SK-N-SH (cell line): ENCODE data around the gene AAGAB.

ENCODE experiments used
- CTCF ChIP-seq: fragments of 200-600 bp; sonication (generic); IDR thresholded peaks from 2 replicates; pipeline ENCODE4 v1.6.1; 2017; ENCODE audit warnings: antibody characterized with exemption, mild to moderate bottlenecking, moderate library complexity
- JUND ChIP-seq: IDR thresholded peaks from 2 replicates; pipeline ENCODE4 v1.4.0; 2012
- POLR2AphosphoS5 ChIP-seq: IDR thresholded peaks from 2 replicates; pipeline ENCODE4 v1.6.1; 2012; ENCODE audit warnings: low read depth, low read length
- TAF1 ChIP-seq: IDR thresholded peaks from 2 replicates; pipeline ENCODE4 v1.6.1; 2012; ENCODE audit warnings: low read depth, mild to moderate bottlenecking, low read length, moderate library complexity, borderline replicate concordance

DNA sequence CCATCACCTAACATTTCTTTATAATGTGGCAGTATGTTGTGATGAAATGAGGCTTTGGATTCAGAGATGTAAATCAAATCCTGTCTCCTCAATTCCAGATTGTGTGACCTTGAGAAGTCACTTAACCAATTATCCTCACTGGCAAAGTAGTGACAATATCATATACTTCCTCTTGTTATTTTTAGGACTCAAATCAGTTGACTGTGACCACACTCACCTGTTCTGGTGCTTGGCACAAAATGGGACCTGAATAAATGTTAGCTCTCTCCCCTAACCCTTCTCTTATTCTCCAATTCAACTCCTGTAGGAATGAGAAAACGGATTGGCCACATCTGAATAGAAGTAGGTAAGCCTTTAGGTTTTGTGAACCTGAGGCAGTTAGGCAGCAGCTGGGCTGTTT is 42.2 kb upstream of the AAGAB start:
- TF ChIP-seq JUND (no peak), POLR2AphosphoS5 (no peak), TAF1 (no peak), CTCF (no peak)
